ENCODE data around the gene OLFML2A.

- no peak for TF ChIP-seq CTCF (IDR thresholded peaks at IDR 0.05)
- TF ChIP-seq POLR2A (IDR thresholded peaks at IDR 0.05), result no peak
- TF ChIP-seq EP300 (IDR thresholded peaks at IDR 0.05), result no peak
These were observed 32.3 kb downstream of the OLFML2A start for GRCh38 chr9:124809211-124809610.
